GM18907 (cell line): ENCODE measurements around the gene USP37.
"Not testable (repeated sequence)": the region's sequence is repeated elsewhere in the genome, so short reads cannot be mapped to it uniquely, and the experiment has no call there.

Experiments
- ATAC-seq: cut with Tn5 transposase; IDR thresholded peaks from one replicate; pipeline ENCODE4 v1.9.1; 2021; ENCODE audit warnings: mild to moderate bottlenecking, moderate library complexity; ENCODE audit not compliant: unreplicated experiment

Gene USP37

DNA sequence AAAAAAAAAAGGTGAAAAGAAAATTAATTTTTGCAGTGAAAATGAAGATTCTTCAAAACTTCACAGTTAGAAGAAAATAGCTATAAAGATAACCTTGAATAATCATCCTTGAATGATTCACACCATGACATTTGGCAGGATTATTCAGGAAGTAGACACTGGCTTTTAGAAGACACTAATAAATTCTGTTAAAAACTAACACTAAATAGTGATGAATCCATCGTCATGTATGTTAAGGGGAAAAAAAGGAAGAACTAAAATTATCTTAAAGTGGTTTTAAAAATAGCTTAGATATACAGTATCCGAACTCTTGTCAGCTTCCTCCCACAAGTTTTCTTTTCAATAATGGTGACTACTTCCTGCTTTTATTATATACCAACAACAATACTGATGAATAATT, 10.2 kb downstream of the USP37 start:
- ATAC-seq, result no peak

DNA sequence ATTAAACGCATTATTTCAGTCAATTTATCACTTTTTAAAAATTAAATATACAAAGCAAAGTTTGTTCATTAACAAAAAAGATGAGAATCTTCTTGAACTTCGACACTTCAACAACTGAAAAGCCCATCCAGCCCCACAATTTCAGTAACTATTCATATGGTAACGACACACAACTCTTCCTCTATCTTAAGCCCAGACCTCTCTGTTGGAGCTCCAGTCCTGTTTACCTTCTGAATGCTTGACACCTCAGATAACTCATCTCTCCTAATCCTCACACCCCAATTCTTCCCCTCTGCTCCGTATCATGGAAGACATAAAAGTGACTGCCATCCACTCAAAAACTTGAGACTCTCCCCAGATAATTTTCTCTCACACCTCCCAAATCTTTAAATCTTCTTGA, 12.6 kb downstream of the USP37 start:
- no peak for ATAC-seq

DNA sequence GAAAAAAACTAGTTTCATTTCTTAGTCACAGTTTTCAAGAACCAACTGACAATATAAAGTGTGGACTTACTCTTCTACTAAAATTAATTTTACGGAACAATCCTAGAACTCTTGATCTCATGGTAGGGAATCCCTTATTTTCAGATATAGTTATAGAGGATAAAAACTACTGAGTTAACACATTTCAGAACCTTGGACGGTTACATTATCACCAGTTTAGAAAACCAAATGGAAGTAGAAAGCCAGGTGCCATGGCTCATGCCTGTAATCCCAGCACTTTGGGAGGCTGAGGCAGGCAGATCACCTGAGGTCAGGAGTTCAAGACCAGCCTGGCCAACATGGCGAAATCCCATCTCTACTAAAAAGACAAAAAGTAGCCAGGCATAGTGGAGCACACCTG, 13.9 kb downstream of the USP37 start:
- ATAC-seq, result not testable (repeated sequence)

DNA sequence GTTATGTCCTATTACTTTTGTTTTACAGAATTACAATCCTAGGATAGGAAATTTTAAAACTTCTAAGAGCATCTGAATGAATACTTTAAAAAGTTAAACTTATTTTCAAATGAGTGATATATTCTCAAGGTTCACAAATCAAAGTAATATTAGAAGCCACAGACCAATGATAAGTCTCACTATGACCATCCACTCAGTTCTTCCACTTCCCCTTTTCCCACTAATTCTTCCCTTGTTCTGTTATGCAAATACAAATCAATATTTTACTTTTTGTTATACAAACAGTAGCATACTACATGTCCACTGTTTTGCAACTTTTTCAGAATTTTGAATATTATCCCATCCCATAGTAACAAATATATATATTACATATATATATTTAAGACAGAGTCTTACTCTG, 20.2 kb downstream of the USP37 start:
- no peak for ATAC-seq

DNA sequence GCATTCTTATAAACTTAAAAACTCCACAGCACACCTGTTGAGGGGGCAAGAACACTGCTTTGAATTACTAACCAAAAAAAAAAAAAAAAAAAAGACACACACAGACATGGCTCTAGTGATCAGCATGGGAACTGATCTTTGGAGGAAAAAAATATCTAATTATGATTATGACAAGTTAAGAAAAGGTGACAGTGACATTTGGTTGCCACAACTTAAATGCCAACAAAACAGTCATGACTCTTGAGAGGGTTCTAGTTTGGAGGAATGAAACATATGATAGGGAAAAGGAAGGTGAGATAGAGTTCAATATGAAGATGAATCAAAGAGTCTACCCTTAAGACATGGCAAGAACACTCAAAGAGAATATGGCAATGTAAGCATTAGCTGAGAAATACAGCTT, 20.6 kb downstream of the USP37 start:
- no peak for ATAC-seq

DNA sequence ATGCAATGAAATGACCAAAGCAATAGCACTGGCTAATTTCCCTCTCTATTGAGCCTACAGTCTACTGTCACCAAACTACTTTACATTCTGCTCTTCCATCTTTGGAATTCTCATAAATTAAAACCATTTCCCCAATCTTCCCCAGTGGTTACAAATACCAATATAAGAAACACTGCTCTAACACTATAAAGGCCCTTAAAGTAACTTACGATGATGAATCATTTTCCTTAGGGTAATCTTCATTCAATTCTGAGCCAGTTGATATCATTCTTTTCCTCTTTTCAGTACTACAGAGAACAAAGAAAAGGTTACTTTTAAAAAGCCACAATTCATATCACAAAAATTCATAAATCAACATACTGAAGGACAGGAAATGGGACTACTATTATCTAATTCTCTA, 22.1 kb downstream of the USP37 start:
- no peak for ATAC-seq

DNA sequence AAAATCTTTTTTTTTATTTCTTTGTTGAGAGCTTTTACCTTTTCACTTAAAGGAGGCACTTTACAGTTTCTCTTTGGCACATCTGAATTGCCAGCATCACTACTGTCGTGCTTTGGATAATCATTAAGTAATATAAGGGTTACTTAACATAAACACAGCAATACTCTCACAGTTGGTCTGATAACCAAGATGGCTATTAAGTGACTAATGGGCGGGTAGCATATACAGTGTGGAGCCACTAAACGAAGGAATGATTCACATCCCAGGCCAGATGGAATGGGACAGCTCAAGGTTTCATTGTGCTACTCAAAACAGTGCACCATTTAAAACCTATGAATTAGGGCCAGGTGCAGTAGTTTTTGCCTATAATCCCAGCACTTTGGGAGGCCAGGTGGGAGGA, 28.1 kb downstream of the USP37 start:
- no peak for ATAC-seq

DNA sequence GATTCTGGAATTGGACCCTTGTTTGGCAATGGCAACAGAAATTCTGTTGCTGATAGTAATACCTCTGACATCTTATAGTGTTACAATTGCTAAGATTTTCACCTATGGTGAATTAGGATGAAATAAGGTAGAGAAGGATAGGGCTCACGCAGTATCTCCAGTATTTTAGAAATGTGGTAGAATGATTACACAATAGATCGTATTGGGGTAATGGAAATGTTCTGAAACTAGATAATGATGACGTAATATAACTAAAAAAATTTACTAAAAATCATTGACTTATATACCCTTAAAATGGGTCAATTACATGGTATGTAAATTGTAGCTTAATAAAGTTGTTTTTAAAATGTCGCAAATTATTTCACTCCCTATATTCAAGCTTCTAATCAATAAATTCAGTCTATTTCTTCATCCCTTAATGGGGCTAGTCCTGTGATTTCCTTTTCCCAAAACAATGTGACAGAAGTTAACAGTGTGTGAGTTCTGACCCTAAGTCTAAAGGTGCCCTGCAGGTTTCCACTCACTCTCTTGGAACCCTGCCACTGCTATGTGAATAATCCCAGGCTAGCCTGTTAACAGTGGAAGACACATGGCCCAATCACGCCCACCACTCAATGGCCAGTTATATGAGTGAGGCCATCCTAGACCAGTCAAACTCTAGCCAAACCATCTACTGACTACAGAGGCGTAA, 31.2 kb downstream of the USP37 start:
- no peak for ATAC-seq

DNA sequence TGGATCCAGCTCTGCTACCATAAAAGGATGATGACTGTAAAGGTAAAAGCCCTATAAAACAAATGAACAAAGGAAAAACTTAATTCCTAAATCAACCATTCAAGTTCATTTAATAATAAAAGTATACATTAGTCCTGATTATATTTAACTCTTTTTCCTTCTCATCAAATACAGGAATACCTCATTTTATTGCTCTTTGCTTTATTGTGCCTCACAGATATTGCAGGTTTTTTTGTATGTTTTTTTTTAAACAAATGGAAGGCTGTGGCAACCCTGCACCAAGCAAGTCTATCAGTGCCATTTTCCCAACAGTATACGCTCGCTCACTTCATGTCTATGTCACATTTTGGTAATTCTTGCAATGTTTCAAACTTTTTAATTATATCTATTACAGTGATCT, 38.2 kb downstream of the USP37 start:
- no peak for ATAC-seq

DNA sequence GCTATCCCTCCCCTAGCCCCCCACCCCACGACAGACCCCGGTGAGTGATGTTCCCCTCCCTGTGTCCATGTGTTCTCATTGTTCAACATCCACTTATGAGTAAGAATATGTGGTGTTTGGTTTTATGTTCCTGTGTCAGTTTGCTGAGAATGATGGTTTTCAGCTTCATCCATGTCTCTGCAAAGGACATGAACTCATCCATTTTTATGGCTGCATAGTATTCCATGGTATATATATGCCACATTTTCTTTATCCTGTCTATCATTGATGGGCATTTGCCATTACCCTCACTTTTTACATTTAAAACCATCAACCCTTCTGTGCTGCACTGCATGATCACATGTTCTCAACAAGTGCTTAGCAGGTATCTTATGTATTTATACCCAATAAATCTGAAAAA, 39.7 kb downstream of the USP37 start:
- not testable (repeated sequence) for ATAC-seq

DNA sequence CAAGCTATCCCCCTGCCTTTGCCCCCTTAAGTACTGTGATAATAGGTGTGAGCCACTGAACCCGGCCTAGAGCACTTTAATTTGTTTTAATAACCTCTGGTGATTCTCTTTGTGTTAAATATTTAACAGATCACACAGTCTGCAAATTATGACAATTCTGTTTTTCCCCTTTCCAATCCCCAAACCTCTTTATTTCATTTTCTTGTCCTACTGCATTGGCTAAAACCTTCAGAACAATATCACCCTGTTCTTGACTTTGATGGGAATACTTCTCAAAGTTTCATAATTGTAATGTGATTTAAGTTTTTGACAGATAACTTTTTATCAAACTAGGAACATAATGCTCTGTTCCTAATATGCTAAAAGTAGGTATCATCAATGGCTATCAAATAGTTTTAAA, 44.5 kb downstream of the USP37 start:
- no peak for ATAC-seq

DNA sequence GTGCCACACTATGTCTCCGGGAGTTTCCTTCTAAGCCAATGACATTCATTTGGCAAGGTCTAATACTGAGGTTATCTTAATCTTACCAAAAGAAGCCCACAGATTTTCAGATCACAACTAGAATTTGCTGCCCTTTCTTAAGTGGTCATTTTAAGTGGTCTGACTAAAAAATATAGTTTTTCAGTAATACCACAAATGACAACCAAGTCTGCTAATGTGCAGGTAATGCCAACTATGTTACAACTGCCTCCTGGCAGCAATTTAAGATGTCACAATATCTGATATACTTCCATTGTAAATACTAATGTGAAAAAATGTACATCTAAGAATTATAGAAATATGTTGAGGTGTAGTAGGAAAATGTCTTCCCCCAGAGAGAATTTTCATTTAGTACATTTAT, 49.3 kb downstream of the USP37 start:
- ATAC-seq, result no peak

DNA sequence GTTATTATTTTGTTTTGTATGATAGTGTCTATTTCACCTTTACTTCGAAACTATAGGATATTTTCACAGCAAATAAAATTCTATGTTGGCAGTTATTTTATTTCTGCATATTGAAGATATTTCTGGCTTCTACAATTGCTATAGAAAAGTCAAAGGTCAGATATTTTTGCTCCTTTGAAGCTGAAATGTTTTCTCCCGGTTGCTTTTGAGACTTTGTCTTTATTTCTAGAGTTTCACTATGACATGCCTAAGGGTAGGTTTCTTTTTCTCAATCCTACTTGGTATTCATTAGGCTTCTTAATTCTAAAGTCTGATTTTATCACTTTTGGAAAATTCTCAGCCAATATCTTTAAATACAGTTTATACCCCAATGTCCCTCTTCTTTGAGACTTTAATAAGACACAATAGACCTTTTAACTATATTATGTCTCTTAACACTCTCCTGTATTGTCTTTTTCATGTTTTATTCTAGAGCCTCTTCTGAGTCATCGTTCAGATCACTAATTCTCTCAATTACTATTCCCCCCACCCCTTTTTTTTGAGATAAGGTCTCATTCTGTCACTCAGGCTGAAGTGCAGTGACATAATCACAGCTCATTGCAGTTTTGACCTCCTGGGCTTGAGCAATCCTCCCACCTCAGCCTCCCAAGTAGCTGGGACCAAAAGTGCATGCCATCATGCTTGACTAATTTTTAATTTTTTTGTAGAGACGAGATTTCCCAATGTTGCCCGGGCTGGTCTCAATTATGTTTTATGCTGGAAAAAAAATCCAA, 50.5 kb downstream of the USP37 start:
- ATAC-seq, result no peak

DNA sequence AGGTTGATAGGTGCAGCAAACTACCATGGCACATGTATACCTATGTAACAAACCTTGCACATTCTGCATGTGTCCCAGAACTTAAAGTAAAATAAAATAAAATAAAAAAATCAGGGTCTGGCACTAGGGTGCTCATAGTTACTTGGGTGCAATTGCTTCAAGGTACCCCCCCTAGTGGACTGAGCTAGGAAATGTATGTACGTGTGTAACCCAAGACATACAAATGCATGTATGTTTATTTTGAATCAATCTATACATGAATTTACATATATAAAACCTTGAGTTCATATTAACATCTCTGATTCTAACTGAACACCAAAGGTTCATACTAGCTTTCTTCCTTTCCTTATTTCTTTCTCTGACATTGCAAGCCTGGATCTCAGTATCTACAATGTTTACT, 51.5 kb downstream of the USP37 start:
- no peak for ATAC-seq

DNA sequence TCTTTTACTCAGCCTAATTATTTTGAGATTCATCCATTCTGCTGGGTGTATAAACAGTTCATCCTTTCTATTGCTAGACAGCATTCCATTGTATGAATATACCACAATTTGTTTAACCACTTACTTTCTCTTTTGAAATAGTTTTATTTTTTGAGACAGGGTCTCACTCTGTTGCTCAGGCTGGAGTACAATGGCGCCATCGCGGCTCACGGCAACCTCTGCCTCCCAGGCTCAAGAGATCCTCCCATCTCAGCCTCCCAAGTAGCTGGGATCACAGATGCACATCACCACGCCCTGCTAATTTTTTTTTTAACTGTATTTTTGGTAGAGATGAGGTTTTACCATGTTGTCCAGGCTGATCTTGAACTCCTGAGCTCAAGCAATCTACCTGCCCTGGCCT, 54.5 kb downstream of the USP37 start:
- no peak for ATAC-seq

DNA sequence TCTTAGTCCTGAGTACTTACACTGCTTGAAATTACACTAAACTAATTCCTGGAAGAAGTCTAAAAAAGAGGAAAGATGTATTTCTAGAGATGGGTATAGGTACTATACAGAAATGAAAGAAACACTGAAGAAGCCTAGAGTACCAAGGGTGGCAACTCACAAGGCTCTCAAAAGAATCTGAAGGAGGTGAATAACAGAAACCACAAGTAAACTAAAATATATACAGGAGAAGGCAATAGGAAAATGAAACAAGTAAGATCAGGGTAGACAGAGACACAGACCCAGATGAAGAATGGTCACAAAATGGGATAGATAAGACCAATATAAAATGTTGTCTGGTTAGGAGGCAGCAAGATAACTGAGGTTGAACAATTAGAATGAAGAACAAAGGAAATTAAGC, 59.9 kb downstream of the USP37 start:
- ATAC-seq, result no peak

DNA sequence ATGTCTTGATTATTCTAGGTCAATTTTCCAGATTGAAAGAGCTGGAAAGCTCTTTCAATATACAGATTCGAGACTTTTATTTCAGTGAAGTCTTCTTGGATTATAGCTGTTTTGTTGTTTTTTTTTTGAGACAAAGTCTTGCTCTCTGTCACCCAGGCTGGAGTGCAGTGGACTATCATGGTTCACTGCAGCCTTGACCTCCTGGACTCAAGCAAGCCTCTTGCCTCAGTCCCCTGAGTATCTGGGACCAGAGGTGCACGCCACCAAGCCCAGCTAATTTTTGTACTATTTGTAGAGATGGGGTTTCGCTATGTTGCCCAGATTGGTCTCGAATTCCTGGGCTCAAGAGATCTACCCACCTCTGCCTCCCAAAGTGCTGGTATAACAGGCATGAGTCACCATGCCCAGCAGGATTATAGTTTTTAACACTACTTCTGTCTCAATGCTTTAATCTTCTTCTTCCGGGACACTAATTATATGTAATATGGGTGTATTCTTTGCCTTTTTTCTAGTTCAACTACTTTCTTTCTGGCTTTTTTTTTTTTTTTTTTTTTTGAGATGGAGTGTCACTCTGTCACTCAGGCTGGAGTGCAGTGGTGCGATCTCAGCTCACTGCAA, 62.3 kb downstream of the USP37 start:
- ATAC-seq, result no peak

DNA sequence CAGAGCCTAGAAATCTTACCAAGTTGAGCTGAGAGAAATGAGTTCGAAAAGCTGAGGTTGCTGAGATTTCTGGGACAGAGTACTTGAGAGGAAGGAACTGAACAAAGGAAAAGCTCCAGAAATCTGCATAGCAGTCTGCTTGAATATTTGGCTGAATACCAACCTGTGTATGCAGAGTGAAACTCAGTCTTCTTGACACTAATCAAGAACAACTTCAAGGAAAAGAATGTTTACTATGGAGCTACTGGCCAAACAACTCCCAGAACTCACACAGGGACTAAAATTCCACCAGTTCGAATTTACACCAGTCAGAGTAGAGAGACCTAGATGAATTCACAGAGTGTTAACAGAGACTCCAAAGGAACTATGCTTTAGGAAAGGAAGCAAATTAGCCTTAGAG, 66.5 kb downstream of the USP37 start:
- ATAC-seq, result no peak

DNA sequence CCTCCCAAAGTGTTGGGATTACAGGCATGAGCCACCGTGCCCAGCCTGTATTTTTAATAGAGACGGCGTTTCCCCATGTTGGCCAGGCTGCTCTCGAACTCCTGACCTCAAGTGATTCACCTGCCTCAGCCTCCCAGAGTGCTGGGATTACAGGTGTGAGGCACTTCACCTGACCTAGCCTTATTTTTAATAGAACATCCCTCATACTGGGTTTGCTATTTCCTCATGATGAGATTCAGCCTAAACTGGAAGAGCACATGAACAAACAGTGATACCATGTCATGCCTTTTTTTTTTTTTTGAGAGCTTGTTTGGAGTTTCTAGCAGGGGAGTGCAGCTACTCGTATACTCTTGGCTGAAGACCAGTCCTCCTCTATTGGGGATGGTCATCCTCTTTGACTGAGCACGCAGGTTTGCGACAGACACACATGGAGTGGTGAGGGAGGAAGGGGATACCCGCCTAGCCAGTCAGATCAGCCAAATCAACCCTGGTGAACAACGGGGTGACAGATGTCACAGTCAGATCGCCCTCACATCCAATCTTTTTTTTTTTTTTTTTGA, 67.6 kb downstream of the USP37 start:
- ATAC-seq, result no peak

DNA sequence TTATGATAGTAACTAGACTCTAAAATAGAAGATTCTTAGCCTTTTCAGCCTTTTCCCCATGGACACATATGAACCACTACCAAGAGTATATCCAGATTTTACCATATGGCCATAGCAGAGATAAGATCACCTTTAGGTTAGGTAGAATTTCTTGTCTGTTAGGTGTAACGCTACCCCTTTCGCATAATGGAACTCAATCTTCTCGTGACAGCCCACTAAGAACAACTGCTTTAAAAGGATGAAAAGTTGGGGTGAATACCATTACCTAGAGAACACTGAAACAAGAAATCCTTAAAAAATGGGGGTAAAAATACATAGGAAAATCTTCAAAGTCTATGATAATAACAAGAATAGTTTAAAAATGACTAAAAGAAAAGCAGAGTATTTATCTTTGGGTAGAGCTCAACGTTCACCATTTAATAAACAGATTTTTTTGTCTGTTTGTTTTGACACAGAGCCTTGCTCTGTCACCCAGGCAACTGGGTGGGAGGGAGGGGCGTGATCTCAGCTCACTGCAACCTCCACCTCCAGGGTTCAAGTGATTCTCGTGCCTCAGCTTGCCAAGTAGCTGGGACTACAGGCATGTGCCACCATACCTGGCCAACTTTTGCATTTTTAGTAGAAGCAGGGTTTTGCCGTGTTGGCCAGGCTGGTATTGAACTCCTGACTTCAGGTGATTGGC, 82.0 kb downstream of the USP37 start:
- no peak for ATAC-seq

DNA sequence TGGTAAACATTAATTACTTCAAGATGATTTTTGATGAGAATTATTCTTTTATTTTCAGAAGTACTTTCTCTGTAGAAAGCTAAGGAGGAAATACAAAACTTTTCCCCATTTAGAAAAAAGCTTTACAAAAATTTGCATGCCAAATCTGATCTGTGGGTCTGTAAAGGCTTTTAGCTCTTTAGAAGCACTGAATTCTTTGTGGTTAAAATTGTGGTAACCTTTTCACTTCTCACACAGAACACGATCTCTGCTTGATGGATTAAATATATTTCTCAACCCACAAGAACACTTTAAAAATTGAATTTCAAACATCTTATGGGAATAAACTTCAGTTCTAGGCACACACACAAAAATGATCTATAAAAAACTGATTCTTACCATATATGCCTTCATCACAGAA, 85.5 kb downstream of the USP37 start:
- ATAC-seq, result no peak
